ENCODE data around the gene KLRC3. TPM values are rescaled to one million over a fixed set of nuclear protein-coding genes. Genes with fewer than 3 reads are reported as not detected.

KLRC3 gene
- total and polyA plus RNA-seq, 10 of the 15 experiments (the other 5 are each of a cell fraction or from before 2014, with no cell fraction given), result 0.09 to 0.22 (median 0.09) TPM; not detected in 7

DNA sequence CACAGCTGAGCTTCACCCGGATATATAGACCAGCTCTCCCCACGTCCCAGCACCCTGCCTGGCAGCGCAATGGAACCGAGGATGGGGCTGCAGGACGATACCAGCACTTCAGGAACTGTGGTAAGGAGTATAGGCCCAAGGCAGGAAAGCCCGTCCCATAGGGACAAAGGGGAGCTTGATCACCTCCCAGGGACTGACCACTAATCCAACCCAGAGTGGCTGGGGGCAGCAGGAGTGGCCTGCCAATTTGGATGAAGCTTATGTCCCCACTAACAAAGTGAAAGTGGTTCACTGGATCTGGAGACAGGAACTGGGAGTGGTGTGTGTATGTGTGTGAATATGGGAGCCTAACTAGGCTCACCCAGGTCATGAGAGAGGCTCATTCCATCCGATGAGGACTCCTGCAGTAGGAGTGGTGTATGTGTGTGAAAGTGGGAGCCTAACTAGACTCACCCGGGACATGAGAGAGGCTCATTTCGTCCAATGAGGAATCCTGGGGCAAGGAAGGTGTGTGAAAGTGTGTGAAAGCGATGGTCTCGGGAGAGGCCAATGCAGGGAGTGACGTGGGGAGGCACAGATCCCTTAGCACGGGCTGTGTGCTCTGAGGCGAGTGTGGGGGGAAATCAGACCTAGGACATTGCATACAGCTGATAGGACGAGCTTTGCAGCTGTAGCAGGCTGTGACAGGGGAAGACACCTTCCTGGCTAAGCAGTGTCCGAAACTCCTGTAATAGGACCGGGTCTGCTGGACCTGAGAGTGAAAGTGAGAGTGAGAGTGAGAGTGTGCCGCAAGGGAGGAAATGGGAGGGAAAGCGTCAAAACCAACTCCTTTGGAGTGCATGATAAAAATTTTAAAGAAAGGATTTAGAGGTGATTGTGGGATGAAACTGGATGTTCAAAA, 56.2 kb downstream of the KLRC3 start (continued):
- TF ChIP-seq RAD21 (IDR thresholded peaks at IDR 0.05; ENCODE audit: insufficient read depth, low read depth, low read length) (no peak), FOXK2 (IDR thresholded peaks at IDR 0.05) (no peak), POLR2AphosphoS5 (IDR thresholded peaks at IDR 0.05; ENCODE audit: low read length) (peak; percentile 64), HCFC1 (IDR thresholded peaks at IDR 0.05; ENCODE audit: low read length) (no peak), FOXM1 (IDR thresholded peaks at IDR 0.05; ENCODE audit: low read depth, low read length) (peak; percentile 11; the same call in 1 of the 2 replicates), POLR2A (IDR thresholded peaks at IDR 0.05; ENCODE audit: low read depth, low read length) (peak; percentile 75), TCF7 (IDR thresholded peaks at IDR 0.05; ENCODE audit: borderline replicate concordance) (no peak), KLF5 (IDR thresholded peaks at IDR 0.05; ENCODE audit: partially characterized antibody) (no peak), BMI1 (IDR thresholded peaks at IDR 0.05; ENCODE audit: borderline replicate concordance) (no peak), CBX5 (IDR thresholded peaks at IDR 0.05; ENCODE audit: low read depth) (peak; percentile 77; the same call in 1 of the 2 replicates), RBBP5 (conservative IDR thresholded peaks at IDR 0.05) (no peak), YBX1 (IDR thresholded peaks at IDR 0.05) (no peak), CEBPB (IDR thresholded peaks at IDR 0.05; ENCODE audit: borderline replicate concordance in 1 of 2, low read depth in 2 of 2, low read length in 2 of 2) (no peak), ZNF384 (IDR thresholded peaks at IDR 0.05; ENCODE audit: borderline replicate concordance, low read depth, low read length) (no peak), PML (IDR thresholded peaks at IDR 0.05; ENCODE audit: low read length) (peak; percentile 79; the same call in 1 of the 2 replicates), KAT2A (conservative IDR thresholded peaks at IDR 0.05; ENCODE audit: control insufficient read depth, low read depth, low read length) (no peak)
- TF ChIP-seq, protein P1, sequence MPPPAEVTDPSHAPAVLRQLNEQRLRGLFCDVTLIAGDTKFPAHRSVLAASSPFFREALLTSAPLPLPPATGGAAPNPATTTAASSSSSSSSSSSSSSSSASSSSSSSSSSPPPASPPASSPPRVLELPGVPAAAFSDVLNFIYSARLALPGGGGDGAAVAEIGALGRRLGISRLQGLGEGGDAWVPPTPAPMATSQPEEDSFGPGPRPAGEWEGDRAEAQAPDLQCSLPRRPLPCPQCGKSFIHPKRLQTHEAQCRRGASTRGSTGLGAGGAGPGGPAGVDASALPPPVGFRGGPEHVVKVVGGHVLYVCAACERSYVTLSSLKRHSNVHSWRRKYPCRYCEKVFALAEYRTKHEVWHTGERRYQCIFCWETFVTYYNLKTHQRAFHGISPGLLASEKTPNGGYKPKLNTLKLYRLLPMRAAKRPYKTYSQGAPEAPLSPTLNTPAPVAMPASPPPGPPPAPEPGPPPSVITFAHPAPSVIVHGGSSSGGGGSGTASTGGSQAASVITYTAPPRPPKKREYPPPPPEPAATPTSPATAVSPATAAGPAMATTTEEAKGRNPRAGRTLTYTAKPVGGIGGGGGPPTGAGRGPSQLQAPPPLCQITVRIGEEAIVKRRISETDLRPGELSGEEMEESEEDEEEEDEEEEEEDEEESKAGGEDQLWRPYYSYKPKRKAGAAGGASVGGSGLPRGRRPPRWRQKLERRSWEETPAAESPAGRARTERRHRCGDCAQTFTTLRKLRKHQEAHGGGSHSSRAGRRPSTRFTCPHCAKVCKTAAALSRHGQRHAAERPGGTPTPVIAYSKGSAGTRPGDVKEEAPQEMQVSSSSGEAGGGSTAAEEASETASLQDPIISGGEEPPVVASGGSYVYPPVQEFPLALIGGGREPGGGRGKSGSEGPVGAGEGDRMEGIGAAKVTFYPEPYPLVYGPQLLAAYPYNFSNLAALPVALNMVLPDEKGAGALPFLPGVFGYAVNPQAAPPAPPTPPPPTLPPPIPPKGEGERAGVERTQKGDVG (CRISPR knock-in tag; IDR thresholded peaks at IDR 0.05), result no peak
- TF ChIP-seq, protein P2, sequence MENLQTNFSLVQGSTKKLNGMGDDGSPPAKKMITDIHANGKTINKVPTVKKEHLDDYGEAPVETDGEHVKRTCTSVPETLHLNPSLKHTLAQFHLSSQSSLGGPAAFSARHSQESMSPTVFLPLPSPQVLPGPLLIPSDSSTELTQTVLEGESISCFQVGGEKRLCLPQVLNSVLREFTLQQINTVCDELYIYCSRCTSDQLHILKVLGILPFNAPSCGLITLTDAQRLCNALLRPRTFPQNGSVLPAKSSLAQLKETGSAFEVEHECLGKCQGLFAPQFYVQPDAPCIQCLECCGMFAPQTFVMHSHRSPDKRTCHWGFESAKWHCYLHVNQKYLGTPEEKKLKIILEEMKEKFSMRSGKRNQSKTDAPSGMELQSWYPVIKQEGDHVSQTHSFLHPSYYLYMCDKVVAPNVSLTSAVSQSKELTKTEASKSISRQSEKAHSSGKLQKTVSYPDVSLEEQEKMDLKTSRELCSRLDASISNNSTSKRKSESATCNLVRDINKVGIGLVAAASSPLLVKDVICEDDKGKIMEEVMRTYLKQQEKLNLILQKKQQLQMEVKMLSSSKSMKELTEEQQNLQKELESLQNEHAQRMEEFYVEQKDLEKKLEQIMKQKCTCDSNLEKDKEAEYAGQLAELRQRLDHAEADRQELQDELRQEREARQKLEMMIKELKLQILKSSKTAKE (IDR thresholded peaks at IDR 0.05; ENCODE audit: low read depth, poor library complexity, severe bottlenecking), result peak; percentile 56
- TF ChIP-seq, protein P3, sequence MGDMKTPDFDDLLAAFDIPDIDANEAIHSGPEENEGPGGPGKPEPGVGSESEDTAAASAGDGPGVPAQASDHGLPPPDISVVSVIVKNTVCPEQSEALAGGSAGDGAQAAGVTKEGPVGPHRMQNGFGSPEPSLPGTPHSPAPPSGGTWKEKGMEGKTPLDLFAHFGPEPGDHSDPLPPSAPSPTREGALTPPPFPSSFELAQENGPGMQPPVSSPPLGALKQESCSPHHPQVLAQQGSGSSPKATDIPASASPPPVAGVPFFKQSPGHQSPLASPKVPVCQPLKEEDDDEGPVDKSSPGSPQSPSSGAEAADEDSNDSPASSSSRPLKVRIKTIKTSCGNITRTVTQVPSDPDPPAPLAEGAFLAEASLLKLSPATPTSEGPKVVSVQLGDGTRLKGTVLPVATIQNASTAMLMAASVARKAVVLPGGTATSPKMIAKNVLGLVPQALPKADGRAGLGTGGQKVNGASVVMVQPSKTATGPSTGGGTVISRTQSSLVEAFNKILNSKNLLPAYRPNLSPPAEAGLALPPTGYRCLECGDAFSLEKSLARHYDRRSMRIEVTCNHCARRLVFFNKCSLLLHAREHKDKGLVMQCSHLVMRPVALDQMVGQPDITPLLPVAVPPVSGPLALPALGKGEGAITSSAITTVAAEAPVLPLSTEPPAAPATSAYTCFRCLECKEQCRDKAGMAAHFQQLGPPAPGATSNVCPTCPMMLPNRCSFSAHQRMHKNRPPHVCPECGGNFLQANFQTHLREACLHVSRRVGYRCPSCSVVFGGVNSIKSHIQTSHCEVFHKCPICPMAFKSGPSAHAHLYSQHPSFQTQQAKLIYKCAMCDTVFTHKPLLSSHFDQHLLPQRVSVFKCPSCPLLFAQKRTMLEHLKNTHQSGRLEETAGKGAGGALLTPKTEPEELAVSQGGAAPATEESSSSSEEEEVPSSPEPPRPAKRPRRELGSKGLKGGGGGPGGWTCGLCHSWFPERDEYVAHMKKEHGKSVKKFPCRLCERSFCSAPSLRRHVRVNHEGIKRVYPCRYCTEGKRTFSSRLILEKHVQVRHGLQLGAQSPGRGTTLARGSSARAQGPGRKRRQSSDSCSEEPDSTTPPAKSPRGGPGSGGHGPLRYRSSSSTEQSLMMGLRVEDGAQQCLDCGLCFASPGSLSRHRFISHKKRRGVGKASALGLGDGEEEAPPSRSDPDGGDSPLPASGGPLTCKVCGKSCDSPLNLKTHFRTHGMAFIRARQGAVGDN (IDR thresholded peaks at IDR 0.05), result no peak
- TF ChIP-seq, protein P4, sequence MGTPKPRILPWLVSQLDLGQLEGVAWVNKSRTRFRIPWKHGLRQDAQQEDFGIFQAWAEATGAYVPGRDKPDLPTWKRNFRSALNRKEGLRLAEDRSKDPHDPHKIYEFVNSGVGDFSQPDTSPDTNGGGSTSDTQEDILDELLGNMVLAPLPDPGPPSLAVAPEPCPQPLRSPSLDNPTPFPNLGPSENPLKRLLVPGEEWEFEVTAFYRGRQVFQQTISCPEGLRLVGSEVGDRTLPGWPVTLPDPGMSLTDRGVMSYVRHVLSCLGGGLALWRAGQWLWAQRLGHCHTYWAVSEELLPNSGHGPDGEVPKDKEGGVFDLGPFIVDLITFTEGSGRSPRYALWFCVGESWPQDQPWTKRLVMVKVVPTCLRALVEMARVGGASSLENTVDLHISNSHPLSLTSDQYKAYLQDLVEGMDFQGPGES (IDR thresholded peaks at IDR 0.05), result no peak
